ENCODE data around the gene FUCA1. TPM values are rescaled to one million over a fixed set of nuclear protein-coding genes. Genes with fewer than 3 reads are reported as not detected.

FUCA1 gene
- total RNA-seq, 1 donor from 2014 or later, result 12.6 TPM

- TF ChIP-seq EZH2 (IDR thresholded peaks at IDR 0.05) (no peak), CTCF (IDR thresholded peaks at IDR 0.05) (peak; percentile 9)
- no peaks in the 10 kb centered on the region for H3K9me3 Mint-ChIP-seq
- H3K27ac ChIP-seq, result no peak overlapping the region
Observed at GRCh38 chr1:23798662-23799142, 69.4 kb downstream of the FUCA1 start.

GRCh38 chr1:23797478-23798448 is 70.3 kb downstream of the FUCA1 start:
- peak overlapping the region; percentile 30 for H3K4me3 Mint-ChIP-seq

More at GRCh38 chr1:23798662-23799142, 69.4 kb downstream of the FUCA1 start:
- Mint-ChIP-seq H3K36me3 (peaks cover 2% of the 10 kb centered on the region), H3K27ac (no peak overlapping the region), H3K4me1 (peaks cover 9% of the 10 kb centered on the region), H3K4me3 (peak overlapping the region; percentile 96), H3K27me3 (ENCODE audit: insufficient read depth, low read depth) (peaks cover 4% of the 10 kb centered on the region)
- Histone ChIP-seq H3K9me3 (ENCODE audit: low read depth) (no peaks in the 10 kb centered on the region), H3K4me1 (peaks cover 8% of the 10 kb centered on the region), H3F3A (ENCODE audit: low read depth) (peaks cover 29% of the 10 kb centered on the region), H3K9ac (no peak overlapping the region), H3K4me2 (no peak overlapping the region), H3K79me2 (ENCODE audit: low read depth) (no peaks in the 10 kb centered on the region), H2AFZ (replicated peaks) (no peak overlapping the region), H3K36me3 (no peaks in the 10 kb centered on the region), H3K4me3 (peak overlapping the region; percentile 83), H4K20me1 (ENCODE audit: low read depth) (peaks cover 17% of the 10 kb centered on the region), H3K27me3 (peaks cover 16% of the 10 kb centered on the region)
- DNase-seq (ENCODE audit: low spot score), result no peak

GRCh38 chr1:23796466-23797271 is 71.4 kb downstream of the FUCA1 start:
- Histone ChIP-seq H3K9me3 (ENCODE audit: low read depth) (no peaks in the 10 kb centered on the region), H3K79me2 (ENCODE audit: low read depth) (peaks cover 17% of the 10 kb centered on the region), H3K9ac (no peak overlapping the region), H3K36me3 (no peaks in the 10 kb centered on the region), H3K4me1 (peaks cover 11% of the 10 kb centered on the region), H2AFZ (replicated peaks) (no peak overlapping the region), H3K27me3 (peaks cover 9% of the 10 kb centered on the region), H4K20me1 (ENCODE audit: low read depth) (peaks cover 17% of the 10 kb centered on the region), H3F3A (ENCODE audit: low read depth) (peaks cover 20% of the 10 kb centered on the region), H3K27ac (no peak overlapping the region), H3K4me3 (no peak overlapping the region), H3K4me2 (no peak overlapping the region)
- H3K4me1 Mint-ChIP-seq, result peaks cover 12% of the 10 kb centered on the region
- DNase-seq (ENCODE audit: low spot score), result no peak
- TF ChIP-seq EZH2phosphoT487 (IDR thresholded peaks at IDR 0.05), result no peak
- TF ChIP-seq EZH2 (IDR thresholded peaks at IDR 0.05), result no peak
- TF ChIP-seq CTCF (IDR thresholded peaks at IDR 0.05), result no peak
- H3K27ac Mint-ChIP-seq, result no peak overlapping the region
- H3K4me3 Mint-ChIP-seq, result peak overlapping the region; percentile 30
- peaks cover 4% of the 10 kb centered on the region for H3K27me3 Mint-ChIP-seq (ENCODE audit: insufficient read depth, low read depth)
- H3K36me3 Mint-ChIP-seq, result peaks cover 2% of the 10 kb centered on the region
- no peaks in the 10 kb centered on the region for H3K9me3 Mint-ChIP-seq

More at GRCh38 chr1:23797478-23798448, 70.3 kb downstream of the FUCA1 start:
- H3K4me1 ChIP-seq, result peaks cover 8% of the 10 kb centered on the region
- H3K36me3 ChIP-seq, result no peaks in the 10 kb centered on the region
- peaks cover 16% of the 10 kb centered on the region for H3K27me3 ChIP-seq
- H3K4me3 ChIP-seq, result no peak overlapping the region
- H3F3A ChIP-seq (ENCODE audit: low read depth), result peaks cover 29% of the 10 kb centered on the region
- no peak overlapping the region for H2AFZ ChIP-seq (replicated peaks)
- Mint-ChIP-seq H3K27me3 (ENCODE audit: insufficient read depth, low read depth) (peaks cover 4% of the 10 kb centered on the region), H3K27ac (no peak overlapping the region), H3K36me3 (peaks cover 2% of the 10 kb centered on the region), H3K4me1 (peaks cover 9% of the 10 kb centered on the region), H3K9me3 (no peaks in the 10 kb centered on the region)
- no peak for DNase-seq (ENCODE audit: low spot score)
- no peak overlapping the region for H3K9ac ChIP-seq
- no peaks in the 10 kb centered on the region for H3K9me3 ChIP-seq (ENCODE audit: low read depth)
- peaks cover 6% of the 10 kb centered on the region for H3K79me2 ChIP-seq (ENCODE audit: low read depth)
- no peak for TF ChIP-seq CTCF (IDR thresholded peaks at IDR 0.05)
- no peak for TF ChIP-seq EZH2 (IDR thresholded peaks at IDR 0.05)
- no peak for TF ChIP-seq EZH2phosphoT487 (IDR thresholded peaks at IDR 0.05)
- H3K4me2 ChIP-seq, result no peak overlapping the region
- H3K27ac ChIP-seq, result no peak overlapping the region
- H4K20me1 ChIP-seq (ENCODE audit: low read depth), result peaks cover 17% of the 10 kb centered on the region

Data from neural progenitor cell (in vitro differentiated cells).